Activated CD4-positive, alpha-beta T cell treated with anti-CD3 and anti-CD28 coated beads, Interleukin-2, amount 50 U/mL, for 1 hour (primary cell): Measurements from ENCODE around the gene LAMB4.
"Not testable (repeated sequence)": the region's sequence is repeated elsewhere in the genome, so short reads cannot be mapped to it uniquely, and the experiment has no call there.

Experiments
- DNase-seq: peaks from one replicate; pipeline ENCODE4 v3.0.0-alpha.2; 2020

Gene LAMB4

GRCh38 chr7:108038986-108039385, 91.2 kb downstream of the LAMB4 start:
- DNase-seq, result no peak

DNA sequence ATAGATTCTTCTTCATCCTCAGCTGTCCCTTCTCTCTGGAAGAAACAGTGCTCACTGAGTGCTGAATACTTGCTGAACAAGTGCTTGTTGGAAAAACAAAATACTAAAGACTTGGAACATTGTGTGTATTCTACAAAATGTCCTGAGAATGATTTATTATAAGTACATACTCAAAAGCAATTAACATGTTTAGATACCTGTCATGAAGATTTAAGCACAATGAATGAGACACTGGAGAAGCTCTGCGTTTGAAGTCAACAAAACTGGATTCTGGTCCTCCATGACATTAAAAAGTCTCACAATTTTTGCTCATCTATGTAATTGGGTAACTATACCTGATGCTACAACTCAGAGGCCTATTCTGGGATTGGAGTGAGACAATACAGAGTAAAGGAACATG, 92.4 kb downstream of the LAMB4 start:
- DNase-seq, result no peak

GRCh38 chr7:108037140-108037539, 93.0 kb downstream of the LAMB4 start:
- no peak for DNase-seq

DNA sequence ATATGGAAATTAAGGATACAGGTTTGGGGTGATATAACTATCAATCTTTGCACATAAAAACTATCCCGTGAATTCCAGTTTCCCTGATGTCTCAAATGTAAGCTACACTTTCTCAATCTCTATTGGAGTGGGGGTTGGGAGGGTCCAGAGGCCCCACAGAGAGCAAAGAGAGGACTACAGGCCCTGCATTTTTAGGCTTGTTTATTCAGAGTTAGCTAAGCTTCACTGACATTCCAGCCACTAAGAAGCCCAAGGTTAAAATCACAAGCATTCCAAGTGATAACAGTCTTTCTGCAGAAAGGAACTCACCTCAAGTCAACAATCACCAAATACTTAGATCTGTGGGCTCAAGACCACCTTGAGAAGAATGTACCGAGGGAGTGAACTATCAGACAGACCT, 95.6 kb downstream of the LAMB4 start:
- no peak for DNase-seq

- no peak for DNase-seq
Measured at GRCh38 chr7:108033776-108034497, 96.2 kb downstream of the LAMB4 start.

GRCh38 chr7:108033309-108033708, 96.9 kb downstream of the LAMB4 start:
- DNase-seq, result not testable (repeated sequence)

DNA sequence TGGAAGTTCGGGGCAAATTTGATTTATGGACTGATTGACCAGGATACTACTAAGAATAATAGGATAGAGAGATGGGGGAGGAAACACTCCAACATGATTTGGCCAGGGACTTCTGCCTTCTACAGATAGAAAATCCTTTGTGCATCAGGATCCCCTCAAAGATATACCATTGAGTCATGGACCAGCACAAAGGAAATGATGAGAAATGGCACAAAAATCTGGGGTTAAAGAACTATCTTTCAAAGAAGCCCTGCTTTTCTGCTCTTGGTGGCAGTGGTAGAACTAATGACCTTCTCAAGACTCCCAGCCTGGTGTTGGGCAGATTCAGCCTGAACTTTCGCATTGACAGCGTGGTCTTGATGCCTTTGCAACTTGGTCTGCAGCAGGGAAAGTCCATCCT, 99.6 kb downstream of the LAMB4 start:
- no peak for DNase-seq

DNA sequence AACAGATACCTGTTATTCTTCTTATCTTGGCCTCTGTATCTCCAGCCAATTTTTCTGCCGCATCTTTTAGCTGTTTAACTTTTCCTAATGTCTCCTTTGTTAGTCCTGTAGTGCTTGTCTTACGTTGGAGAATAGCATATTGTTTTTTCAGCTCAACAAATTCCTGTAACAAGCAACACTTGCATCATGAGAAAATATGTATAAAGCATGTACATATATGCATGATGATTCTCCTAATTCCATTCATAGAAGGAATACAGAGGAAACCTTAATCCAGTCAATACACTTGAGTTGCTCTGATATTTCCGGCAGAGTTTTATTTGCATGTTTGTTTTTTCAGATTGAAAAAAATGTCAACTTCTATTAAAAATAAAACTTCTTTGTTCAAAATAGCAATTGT, 101.1 kb downstream of the LAMB4 start:
- no peak for DNase-seq

DNA sequence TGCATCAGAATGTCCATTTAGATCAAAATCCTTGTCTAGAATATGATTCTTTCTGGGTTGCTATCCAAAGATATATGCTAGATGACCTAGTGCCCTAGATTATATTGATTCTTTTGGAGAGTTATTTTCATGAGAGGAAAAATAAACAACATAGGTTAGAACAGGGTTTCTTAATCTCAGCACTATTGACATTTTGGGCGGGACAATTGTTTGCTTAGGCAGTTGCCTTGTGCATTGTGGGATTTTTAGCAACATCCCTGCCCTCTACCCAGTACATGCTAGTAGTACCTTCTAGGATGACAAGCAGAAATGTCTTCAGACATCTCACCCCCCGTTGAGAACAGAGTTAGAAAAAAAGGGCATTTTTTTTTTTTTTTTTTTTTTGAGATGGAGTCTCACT, 102.0 kb downstream of the LAMB4 start:
- no peak for DNase-seq

- no peak for DNase-seq
Measured at GRCh38 chr7:108027239-108027638, 102.9 kb downstream of the LAMB4 start.

- no peak for DNase-seq
Measured at GRCh38 chr7:108026647-108027046, 103.5 kb downstream of the LAMB4 start.

- DNase-seq, result no peak
Measured at GRCh38 chr7:108026116-108026515, 104.0 kb downstream of the LAMB4 start.

DNA sequence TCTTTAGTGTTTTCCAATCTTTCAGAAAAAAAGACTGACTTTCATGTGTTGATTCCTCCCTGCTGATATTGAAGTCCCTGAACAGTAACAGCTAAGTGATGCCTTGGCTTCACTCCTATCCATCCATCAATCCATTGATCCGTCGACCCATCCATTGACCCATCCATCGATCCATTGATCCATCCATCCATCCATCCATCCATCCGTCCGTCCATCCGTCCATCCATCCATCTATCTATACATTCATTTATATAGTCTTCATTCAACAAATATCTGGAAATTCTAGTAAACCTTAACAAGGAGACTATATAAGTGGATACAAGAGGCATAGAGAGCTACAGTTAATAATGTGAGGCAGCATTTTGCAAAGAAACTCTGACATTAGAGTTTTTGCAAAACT, 105.6 kb downstream of the LAMB4 start:
- no peak for DNase-seq

DNA sequence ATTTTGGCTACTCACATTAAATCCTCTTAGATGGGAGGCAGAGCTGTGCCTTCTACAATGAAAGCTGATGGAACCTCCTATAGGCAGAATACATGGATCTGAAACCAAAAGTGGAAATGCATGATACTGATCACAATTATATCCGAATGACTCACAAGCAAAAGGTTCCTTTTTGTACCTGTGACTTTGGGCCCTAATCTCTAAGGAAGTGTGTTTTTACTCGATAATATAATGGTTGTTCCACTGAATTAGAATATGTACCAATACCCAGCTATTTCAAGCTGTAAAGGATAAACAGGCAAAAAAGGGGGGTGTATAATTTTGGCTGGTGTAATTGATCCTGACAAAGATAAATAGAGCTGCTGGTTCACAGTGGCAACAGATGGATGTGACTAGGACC, 109.6 kb downstream of the LAMB4 start:
- DNase-seq, result no peak

DNA sequence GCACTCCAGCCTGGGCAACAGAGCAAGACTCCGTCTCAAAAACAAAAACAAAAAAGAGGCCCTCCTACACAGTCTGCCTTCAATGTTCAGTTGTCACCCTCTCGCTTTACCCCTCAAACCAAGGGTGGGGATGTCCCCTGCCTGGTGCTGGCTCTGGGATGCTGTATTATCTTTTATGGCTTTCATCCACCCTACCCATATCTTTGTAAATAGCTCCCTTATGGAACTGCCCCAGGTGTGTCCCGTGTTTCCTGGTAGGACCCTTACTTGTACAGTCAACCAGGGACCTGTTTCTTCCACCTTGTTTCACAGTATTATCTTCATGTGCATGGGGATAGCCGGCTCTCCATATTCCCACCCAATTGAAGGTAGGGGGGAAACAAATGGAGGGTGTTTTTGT, 111.5 kb downstream of the LAMB4 start:
- no peak for DNase-seq

- no peak for DNase-seq
Measured at GRCh38 chr7:108017776-108018151, 112.4 kb downstream of the LAMB4 start.

GRCh38 chr7:108016841-108017775, 113.1 kb downstream of the LAMB4 start:
- no peak for DNase-seq

DNA sequence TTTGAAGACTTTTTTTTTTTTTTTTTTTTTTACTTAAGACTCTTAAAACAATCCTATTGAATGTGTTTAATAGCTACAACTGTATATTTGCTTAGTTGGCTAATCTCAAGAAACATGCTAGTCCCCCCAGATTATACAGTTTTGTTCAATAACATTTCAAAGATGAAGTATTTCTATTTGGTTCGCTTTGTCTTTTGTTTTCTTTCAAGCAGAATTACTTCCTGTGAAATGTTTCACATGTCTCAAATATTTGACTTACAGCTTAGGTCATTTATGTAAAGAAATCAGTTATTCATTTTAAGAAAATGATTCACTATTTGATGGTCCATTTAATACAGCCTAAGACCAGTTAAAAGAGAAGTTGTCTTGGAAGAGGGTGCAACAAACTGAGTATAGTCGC, 114.4 kb downstream of the LAMB4 start:
- no peak for DNase-seq

DNA sequence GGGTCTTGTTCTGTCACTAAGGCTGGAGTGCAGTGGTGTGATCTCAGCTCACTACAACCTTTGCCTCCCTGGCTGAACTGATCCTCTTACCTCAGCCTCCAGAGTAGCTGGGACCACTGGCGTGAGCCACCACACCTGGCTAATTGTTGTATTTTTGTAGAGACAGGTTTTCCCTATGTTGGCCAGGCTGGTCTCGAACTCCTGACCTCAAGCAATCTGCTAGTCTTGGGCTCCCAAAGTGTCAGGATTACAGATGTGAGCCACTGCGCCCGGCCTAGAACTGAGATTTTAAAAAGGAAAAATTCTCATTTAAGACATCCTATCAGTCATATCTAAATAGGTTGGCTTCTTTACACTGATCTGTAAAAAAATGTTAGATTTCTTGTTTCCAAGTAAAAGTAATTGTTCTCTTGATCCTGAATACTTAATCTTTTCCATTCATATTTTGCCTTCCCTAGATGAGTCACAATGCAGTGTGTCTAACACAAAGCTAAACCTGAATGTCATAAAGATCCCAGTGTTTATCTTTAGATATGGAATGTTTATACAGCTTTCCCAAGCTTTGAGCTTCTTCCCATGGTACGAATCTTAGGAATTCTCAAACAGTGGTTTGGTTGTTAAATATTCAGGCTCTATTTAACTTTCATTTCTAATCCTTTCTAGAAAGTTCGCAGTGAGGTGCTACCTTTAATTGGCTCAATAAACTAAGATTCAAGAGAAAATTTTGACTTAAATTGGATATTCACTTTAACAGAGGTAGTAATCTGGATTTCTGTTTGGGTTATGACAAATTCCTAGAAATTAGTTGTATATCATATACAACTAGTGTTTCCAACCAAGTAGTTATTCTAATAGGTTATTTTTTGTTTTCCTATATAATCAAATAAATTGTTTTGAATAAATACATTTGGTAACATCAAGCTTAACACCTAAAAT, 115.1 kb downstream of the LAMB4 start:
- no peak for DNase-seq

DNA sequence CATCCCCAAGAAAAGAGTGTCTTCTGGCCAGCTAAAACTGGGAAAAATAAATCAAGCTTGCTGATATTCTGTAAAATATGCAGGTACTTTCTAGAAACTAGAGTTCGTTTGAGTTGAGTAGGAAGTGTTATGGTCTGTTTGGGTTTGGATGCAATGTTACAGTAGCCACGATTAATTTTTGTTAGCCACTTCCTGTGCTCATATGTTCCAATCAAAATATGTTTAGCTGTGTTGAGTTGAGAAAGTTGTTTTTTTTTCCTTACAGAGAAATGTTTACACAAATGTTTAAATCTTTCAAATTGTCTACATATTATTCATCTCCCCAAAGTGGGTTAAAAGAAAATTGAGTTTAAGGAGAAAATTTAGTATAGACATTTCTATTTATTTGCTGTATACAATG, 115.9 kb downstream of the LAMB4 start:
- DNase-seq, result no peak

- DNase-seq, result no peak
Measured at GRCh38 chr7:108012499-108013430, 117.4 kb downstream of the LAMB4 start.

GRCh38 chr7:108010377-108010776, 119.8 kb downstream of the LAMB4 start:
- no peak for DNase-seq
